Measurements from ENCODE around the gene AKNA.

Gene AKNA

DNA sequence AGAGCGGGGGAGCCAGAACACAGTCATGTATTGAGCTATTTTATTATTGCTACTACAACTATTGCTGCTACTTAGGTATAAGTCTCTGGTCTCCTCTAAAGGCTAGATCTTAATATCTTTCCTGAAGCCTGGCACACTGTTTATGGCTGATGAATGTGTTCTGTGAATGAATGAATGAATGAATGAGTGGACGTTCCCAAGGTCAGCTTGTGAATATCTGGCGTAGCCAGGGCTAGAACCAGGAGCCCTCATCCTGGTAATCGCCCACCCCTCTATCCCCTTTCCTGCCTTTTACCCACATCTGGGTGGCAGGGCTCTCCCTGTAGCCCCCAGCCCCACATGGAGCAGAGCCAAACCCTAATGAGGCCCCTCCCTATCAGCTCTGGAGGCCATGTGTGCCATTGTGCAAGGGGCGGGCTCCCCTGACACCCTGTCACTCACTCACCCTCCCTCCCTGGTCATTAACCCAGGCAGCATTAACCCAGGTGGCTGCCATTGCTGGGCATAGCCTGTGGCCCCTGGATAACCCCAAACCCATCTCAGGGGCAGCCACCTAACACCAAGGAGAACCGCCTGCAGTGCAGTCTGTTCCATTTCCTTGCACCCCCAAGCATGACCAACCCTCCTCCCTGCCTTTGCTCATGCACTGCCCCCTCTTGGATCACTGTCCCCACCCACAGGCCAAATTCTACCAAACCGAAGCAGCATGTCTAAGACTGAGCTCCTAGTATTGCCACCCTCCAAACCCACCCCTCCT is 2.0 kb upstream of the AKNA start:
- H3K36me3 ChIP-seq: no peaks in the 10 kb centered on the region
- no peak overlapping the region for H3K4me3 ChIP-seq (ENCODE audit: low read depth, low read length)
- no peaks in the 10 kb centered on the region for H3K27me3 ChIP-seq
- no peaks in the 10 kb centered on the region for H3K9me3 ChIP-seq
- H3K4me1 ChIP-seq: no peaks in the 10 kb centered on the region
- DNase-seq: no peak
- TF ChIP-seq, protein P1, sequence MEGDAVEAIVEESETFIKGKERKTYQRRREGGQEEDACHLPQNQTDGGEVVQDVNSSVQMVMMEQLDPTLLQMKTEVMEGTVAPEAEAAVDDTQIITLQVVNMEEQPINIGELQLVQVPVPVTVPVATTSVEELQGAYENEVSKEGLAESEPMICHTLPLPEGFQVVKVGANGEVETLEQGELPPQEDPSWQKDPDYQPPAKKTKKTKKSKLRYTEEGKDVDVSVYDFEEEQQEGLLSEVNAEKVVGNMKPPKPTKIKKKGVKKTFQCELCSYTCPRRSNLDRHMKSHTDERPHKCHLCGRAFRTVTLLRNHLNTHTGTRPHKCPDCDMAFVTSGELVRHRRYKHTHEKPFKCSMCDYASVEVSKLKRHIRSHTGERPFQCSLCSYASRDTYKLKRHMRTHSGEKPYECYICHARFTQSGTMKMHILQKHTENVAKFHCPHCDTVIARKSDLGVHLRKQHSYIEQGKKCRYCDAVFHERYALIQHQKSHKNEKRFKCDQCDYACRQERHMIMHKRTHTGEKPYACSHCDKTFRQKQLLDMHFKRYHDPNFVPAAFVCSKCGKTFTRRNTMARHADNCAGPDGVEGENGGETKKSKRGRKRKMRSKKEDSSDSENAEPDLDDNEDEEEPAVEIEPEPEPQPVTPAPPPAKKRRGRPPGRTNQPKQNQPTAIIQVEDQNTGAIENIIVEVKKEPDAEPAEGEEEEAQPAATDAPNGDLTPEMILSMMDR (IDR thresholded peaks at IDR 0.05; ENCODE audit: low read depth, low read length): no peak

DNA sequence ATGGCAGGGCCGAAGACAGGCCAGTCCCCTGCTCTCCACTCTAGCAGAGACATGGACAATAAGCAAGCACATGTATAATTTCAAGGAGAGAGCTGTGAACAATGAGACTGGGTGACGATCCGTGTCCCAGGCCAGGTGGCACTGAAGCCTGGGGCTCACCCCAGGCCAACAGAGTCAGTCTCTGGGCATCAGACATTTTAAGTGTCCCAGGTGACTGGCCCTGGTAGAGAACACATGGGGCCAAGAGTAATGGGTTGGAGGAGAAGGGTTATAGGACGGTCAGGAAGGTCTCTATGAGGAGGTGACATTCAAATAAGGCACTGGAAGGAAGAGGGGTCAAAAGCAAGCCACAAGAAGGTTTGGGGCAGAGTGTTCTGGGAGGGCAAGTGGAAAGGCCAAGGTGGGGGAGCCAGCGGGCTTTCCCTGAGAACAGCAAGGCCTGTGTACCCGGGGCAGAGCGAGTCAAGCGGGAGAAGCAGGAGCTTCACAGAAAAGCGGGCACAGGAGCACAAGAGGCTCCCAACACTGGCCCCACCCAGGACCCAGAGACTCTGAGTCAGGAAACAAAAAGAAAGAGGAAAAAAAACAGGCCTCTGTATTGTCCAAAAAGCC is 1.1 kb upstream of the AKNA start:
- no peaks in the 10 kb centered on the region for H3K4me1 ChIP-seq

DNA sequence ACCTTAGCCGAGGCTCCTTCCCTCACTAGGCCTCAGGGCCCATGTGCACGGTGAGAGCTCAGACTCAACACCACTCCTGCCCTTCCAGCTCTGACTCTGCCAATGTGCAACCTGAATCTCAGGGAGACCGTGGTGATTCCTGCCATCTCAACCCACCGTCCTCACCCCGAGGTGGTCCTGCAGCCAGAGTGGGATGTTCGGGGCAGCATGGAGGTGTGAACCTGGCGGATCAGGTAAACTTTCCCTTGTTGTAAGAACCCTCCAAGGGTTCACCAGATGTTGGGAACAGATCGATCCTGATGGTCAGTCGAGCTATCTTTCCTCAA is 538 bp upstream of the AKNA start:
- DNase-seq: no peak
- no peaks in the 10 kb centered on the region for H3K9me3 ChIP-seq
- H3K4me1 ChIP-seq: 0 out of 2 replicates have a peak, but pooled peaks cover 3% of the 10 kb centered on the region
- TF ChIP-seq, protein P1 (IDR thresholded peaks at IDR 0.05; ENCODE audit: low read depth, low read length): no peak
- H3K4me3 ChIP-seq (ENCODE audit: low read depth, low read length): no peak overlapping the region
- no peaks in the 10 kb centered on the region for H3K27me3 ChIP-seq
- no peaks in the 10 kb centered on the region for H3K36me3 ChIP-seq

More for the DNA sequence above, 1.1 kb upstream of the AKNA start:
- TF ChIP-seq, protein P1 (IDR thresholded peaks at IDR 0.05; ENCODE audit: low read depth, low read length): no peak
- DNase-seq: no peak
- Histone ChIP-seq H3K36me3 (no peaks in the 10 kb centered on the region), H3K27me3 (no peaks in the 10 kb centered on the region), H3K9me3 (no peaks in the 10 kb centered on the region), H3K4me3 (ENCODE audit: low read depth, low read length) (no peak overlapping the region)

DNA sequence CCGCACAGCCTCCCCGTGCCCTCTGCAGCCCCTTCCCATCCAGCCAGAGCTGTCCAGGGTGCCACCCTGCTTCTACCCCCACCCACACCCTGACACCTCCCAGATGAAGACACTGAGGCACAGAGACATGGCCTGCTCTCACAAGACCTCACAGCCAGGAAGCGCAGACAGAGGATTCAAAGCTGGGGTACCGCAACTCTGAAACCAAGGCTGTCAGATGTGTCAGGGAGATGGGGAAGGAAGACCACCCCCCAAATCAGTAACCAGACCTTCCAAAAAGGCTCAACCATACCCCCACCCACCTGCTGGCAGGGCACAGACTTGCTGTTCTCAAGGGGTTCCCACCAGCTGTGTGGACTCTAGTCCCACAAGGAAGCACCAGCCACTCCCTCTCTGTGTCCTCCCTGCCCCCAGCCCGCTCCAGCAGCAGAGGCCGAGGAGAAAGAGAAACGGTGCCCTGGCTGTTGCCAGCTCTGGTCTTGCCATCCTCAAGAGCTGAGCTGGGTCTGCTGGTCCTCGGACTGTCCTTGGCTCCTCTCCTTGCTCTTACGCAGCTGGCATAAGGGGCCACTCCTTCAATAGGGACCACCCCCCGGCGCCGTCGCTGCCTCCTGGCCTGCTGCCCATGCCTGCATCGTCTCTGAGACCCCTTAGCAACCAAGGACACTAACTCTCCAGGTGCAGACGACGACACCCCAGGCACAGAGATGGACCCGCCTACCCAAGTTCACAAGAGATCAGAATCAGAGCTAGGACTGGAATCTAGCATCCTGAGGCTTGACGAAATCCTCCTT is 699 bp downstream of the AKNA start:
- TF ChIP-seq, protein P1 (IDR thresholded peaks at IDR 0.05; ENCODE audit: low read depth, low read length): no peak
- Histone ChIP-seq H3K36me3 (no peaks in the 10 kb centered on the region), H3K9me3 (no peaks in the 10 kb centered on the region), H3K4me1 (0 out of 2 replicates have a peak, but pooled peaks cover 4% of the 10 kb centered on the region), H3K4me3 (ENCODE audit: low read depth, low read length) (peak overlapping the region; percentile 19), H3K27me3 (no peaks in the 10 kb centered on the region)
- no peak for DNase-seq

DNA sequence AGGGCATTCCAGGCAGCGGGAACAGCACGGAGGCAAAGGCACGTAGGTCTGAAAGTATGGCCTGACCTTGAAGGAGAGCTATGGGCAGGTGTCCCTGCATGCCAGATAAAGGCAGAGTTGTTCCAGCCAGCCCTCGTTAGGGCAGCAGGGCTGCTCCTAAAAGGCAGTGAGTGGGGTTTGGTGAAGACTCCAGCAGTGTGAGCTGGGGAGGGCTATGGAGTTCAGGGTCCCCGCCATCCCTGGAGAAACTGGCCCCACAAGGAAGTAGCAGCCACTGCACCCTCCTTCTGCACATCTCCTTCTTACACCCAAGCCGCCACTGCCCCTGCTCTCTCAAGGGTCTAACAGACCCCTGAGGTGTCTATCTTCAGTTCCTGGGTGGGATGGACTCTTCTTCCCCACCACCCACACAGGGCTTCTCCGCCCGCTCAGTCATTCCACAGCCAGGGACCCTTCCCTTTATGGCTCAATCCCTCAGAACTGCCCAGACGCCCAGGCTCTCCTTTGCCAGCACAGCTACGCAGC is 1.4 kb downstream of the AKNA start:
- H3K9me3 ChIP-seq: no peaks in the 10 kb centered on the region
- DNase-seq: no peak
- 0 out of 2 replicates have a peak, but pooled peaks cover 4% of the 10 kb centered on the region for H3K4me1 ChIP-seq
- H3K4me3 ChIP-seq (ENCODE audit: low read depth, low read length): no peak overlapping the region
- TF ChIP-seq, protein P1 (IDR thresholded peaks at IDR 0.05; ENCODE audit: low read depth, low read length): no peak
- no peaks in the 10 kb centered on the region for H3K27me3 ChIP-seq
- no peaks in the 10 kb centered on the region for H3K36me3 ChIP-seq

Measured in BE2C (cell line).